MCF 10A (cell line): ENCODE measurements around the gene ICA1L. TPM values are rescaled to one million over a fixed set of nuclear protein-coding genes. Genes with fewer than 3 reads are reported as not detected.

Source experiments
- BruUV-seq: library from RNA; stranded (reverse); fragments of 400-500 nt; replicated peaks from 2 replicates; lab custom pipeline; 2021; lab: Mats Ljungman, UMichigan
- CTCF ChIA-PET: fragments of 300-600 bp; sonication (Branson Sonifier 250); formaldehyde crosslinking; extraction: SDS; loops from one replicate; lab custom pipeline; 2021; ENCODE audit warnings: antibody characterized with exemption, inconsistent platforms; lab: Yijun Ruan, JAX
- POLR2A ChIA-PET: fragments of 300-600, 350-650 bp; sonication (Branson Sonifier 250); formaldehyde crosslinking; extraction: SDS; loops from one replicate; lab custom pipeline; 2020; ENCODE audit warnings: antibody characterized with exemption, inconsistent platforms; lab: Yijun Ruan, JAX
- DNase-seq: peaks from one replicate; pipeline ENCODE4 v3.0.0-alpha.2; 2018; ENCODE audit not compliant: unreplicated experiment
- H3K27ac Mint-ChIP-seq: one replicate; pipeline ENCODE4 v1.8.0; 2022; ENCODE audit warnings: mild to moderate bottlenecking, low read depth, mixed read lengths; ENCODE audit not compliant: unreplicated experiment
- H3K27me3 Mint-ChIP-seq: one replicate; pipeline ENCODE4 v1.8.0; 2022; ENCODE audit warnings: mixed read lengths; ENCODE audit not compliant: insufficient read depth, unreplicated experiment
- H3K36me3 Mint-ChIP-seq: one replicate; pipeline ENCODE4 v1.8.0; 2022; ENCODE audit warnings: mild to moderate bottlenecking, moderate library complexity, mixed read lengths; ENCODE audit not compliant: insufficient read depth, unreplicated experiment
- H3K4me1 Mint-ChIP-seq: one replicate; pipeline ENCODE4 v1.8.0; 2022; ENCODE audit warnings: mixed read lengths; ENCODE audit not compliant: insufficient read depth, unreplicated experiment
- H3K4me3 Mint-ChIP-seq: one replicate; pipeline ENCODE4 v1.8.0; 2022; ENCODE audit warnings: mild to moderate bottlenecking, moderate library complexity, mixed read lengths; ENCODE audit not compliant: unreplicated experiment
- H3K9me3 Mint-ChIP-seq: one replicate; pipeline ENCODE4 v1.8.0; 2022; ENCODE audit warnings: mixed read lengths; ENCODE audit not compliant: unreplicated experiment
- intact Hi-C: fragments of 100-400 bp; cut with micrococcal nuclease; formaldehyde crosslinking; loops from 2 replicates; pipeline ENCODE4 v1.14.1; 2022
- total RNA-seq: library from RNA; stranded (reverse); gene quantifications from 2 replicates; pipeline ENCODE4 v1.2.3, GENCODE V29; 2022
- TF ChIP-seq, protein P1 (sequence below): fragments of 200-600 bp; IDR thresholded peaks from one replicate; pipeline ENCODE4 v1.8.0; 2022; ENCODE audit warnings: antibody characterized with exemption, mild to moderate bottlenecking; ENCODE audit not compliant: unreplicated experiment

ICA1L gene
- total RNA-seq, 1 experiment from 2014 or later: 6.5 TPM

- Mint-ChIP-seq H3K27me3 (no peaks in the 10 kb centered on the region), H3K4me3 (no peak overlapping the region), H3K27ac (no peak overlapping the region), H3K4me1 (no peaks in the 10 kb centered on the region), H3K9me3 (no peaks in the 10 kb centered on the region), H3K36me3 (peaks cover 22% of the 10 kb centered on the region)
- intact Hi-C loops: no loop called here
- DNase-seq: no peak
- ChIA-PET CTCF (interaction anchor here (1.2 kb wide), 1 partner anchor 10 kb away, joined by 3 read pairs; no protein-coding TSS in a partner anchor), POLR2A (no interaction called here)
- TF ChIP-seq, protein P1, sequence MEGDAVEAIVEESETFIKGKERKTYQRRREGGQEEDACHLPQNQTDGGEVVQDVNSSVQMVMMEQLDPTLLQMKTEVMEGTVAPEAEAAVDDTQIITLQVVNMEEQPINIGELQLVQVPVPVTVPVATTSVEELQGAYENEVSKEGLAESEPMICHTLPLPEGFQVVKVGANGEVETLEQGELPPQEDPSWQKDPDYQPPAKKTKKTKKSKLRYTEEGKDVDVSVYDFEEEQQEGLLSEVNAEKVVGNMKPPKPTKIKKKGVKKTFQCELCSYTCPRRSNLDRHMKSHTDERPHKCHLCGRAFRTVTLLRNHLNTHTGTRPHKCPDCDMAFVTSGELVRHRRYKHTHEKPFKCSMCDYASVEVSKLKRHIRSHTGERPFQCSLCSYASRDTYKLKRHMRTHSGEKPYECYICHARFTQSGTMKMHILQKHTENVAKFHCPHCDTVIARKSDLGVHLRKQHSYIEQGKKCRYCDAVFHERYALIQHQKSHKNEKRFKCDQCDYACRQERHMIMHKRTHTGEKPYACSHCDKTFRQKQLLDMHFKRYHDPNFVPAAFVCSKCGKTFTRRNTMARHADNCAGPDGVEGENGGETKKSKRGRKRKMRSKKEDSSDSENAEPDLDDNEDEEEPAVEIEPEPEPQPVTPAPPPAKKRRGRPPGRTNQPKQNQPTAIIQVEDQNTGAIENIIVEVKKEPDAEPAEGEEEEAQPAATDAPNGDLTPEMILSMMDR: no peak
- no TSS peak for BruUV-seq
Measured at GRCh38 chr2:202773301-202773973, 98.1 kb downstream of the ICA1L start.

GRCh38 chr2:202771741-202772460 is 99.7 kb downstream of the ICA1L start:
- ChIA-PET POLR2A (interaction anchor here (0.6 to 0.8 kb wide), 2 partner anchors 82 to 173 kb away, joined by 3 read pairs; no protein-coding TSS in a partner anchor), CTCF (interaction anchor here (0.6 to 0.8 kb wide), 2 partner anchors 67 to 183 kb away, joined by 3 read pairs; no protein-coding TSS in a partner anchor)
- no peaks in the 10 kb centered on the region for H3K27me3 Mint-ChIP-seq
- no peak overlapping the region for H3K27ac Mint-ChIP-seq
- no peak for DNase-seq
- BruUV-seq: no TSS peak
- TF ChIP-seq, protein P1: no peak
- no peaks in the 10 kb centered on the region for H3K4me1 Mint-ChIP-seq
- peaks cover 14% of the 10 kb centered on the region for H3K36me3 Mint-ChIP-seq
- intact Hi-C loops: no loop called here
- H3K9me3 Mint-ChIP-seq: no peaks in the 10 kb centered on the region
- no peak overlapping the region for H3K4me3 Mint-ChIP-seq

GRCh38 chr2:202771336-202771735 is 100.2 kb downstream of the ICA1L start:
- no peak for DNase-seq
- TF ChIP-seq, protein P1: no peak
- no peaks in the 10 kb centered on the region for H3K4me1 Mint-ChIP-seq
- H3K27me3 Mint-ChIP-seq: no peaks in the 10 kb centered on the region
- POLR2A ChIA-PET: interaction anchor here (0.6 to 0.8 kb wide), 2 partner anchors 82 to 172 kb away, joined by 3 read pairs; no protein-coding TSS in a partner anchor
- CTCF ChIA-PET: interaction anchor here (0.6 to 0.8 kb wide), 2 partner anchors 15 to 183 kb away, joined by 3 read pairs; no protein-coding TSS in a partner anchor
- H3K27ac Mint-ChIP-seq: no peak overlapping the region
- BruUV-seq: no TSS peak
- H3K4me3 Mint-ChIP-seq: no peak overlapping the region
- intact Hi-C loops: no loop called here
- peaks cover 14% of the 10 kb centered on the region for H3K36me3 Mint-ChIP-seq
- no peaks in the 10 kb centered on the region for H3K9me3 Mint-ChIP-seq

GRCh38 chr2:202769201-202769600 is 102.4 kb downstream of the ICA1L start:
- Mint-ChIP-seq H3K27me3 (no peaks in the 10 kb centered on the region), H3K4me3 (no peak overlapping the region), H3K27ac (no peak overlapping the region), H3K4me1 (no peaks in the 10 kb centered on the region), H3K36me3 (peaks cover 7% of the 10 kb centered on the region), H3K9me3 (no peaks in the 10 kb centered on the region)
- intact Hi-C loops: no loop called here
- POLR2A ChIA-PET: interaction anchor here (1.3 kb wide), 1 partner anchor 10 kb away, joined by 3 read pairs; no protein-coding TSS in a partner anchor
- CTCF ChIA-PET: interaction anchor here (0.6 to 0.7 kb wide), 2 partner anchors 18 to 125 kb away, joined by 3 to 5 read pairs; no protein-coding TSS in a partner anchor
- TF ChIP-seq, protein P1: no peak
- BruUV-seq: no TSS peak
- no peak for DNase-seq
